Stimulated activated CD4-positive, alpha-beta T cell treated with anti-CD3 and anti-CD28 coated beads, Interleukin-12 subunit alpha, Interleukin-12 subunit beta, amount 100 ng/mL, for 48 hours (primary cell): ENCODE data around the gene FXYD1.
"Not testable (repeated sequence)": the region's sequence is repeated elsewhere in the genome, so short reads cannot be mapped to it uniquely, and the experiment has no call there.

ENCODE experiments used
- DNase-seq, 3 donors: peaks; one replicate each; pipeline ENCODE4 v3.0.0-alpha.2; 2020; ENCODE audit warnings: low read depth in 2 of 3, low spot score in 1 of 3

The FXYD1 gene

DNA sequence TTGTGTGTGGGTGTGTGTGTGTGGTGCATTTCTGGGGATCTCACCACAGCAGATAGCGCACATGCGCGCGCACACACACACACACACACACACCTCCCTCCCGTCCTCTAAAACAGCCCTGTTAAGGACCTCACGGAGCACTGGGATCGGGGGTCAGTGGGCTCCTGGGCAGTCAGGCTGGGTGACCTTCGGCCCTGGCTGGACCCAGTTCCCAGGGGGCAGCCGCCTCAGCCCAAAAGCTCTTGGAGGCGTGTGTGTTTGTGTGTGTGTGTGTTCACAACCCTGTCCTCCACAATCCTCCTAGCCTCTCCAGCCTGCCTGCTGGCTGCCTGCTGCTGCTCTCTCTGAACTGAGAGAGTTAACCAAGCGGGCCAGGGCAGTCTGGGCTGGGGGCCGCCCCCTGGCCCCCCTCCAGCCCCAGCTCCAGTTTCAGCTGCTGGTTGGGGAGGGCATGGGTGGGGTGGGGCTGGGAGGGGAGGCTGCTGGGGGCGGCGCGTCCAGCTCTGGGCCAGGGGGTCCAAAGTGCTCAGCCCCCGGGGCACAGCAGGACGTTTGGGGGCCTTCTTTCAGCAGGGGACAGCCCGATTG, at the start of gene FXYD1:
TSS of gene FXYD1 (plus strand) at position 520 of the 588 bp plus-strand sequence. CDS start 1,256 bp downstream, outside the sequence.
- DNase-seq = no peak

DNA sequence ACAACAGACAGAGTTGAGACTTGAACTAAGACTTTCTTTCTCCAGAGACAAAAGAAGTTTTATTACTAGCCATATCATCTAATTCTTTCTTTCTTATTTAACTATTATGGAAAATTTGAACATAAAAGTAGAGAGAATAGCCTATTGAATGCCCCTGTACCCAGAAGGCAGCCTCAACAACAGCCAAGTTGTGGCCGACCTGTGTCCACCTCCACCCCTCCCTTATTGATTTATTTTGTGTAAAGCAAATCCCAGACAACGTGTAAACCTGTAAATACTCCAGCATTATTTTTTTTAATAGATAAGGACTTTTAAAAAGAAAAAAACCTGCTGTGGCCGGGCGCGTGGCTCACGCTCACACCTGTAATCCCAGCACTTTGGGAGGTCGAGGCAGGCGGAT, 49.1 kb upstream of the FXYD1 start:
- DNase-seq = no peak

DNA sequence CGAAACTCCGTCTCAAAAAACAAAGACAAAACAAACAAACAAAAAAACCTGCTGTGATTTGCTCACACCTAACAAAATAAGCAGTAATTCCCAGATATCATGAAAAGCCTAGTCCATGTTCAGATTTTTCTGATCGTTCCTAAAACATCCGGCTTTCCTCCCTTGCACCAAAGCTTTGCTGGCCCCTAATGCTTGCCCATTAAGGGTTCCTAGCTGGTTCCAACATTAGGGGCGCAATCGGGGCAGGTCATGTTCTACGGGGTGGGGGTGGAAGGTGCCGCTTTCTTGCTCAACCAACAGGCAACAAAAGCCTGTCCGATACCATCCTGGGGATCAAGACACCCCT, 48.5 kb upstream of the FXYD1 start:
- DNase-seq = no peak

DNA sequence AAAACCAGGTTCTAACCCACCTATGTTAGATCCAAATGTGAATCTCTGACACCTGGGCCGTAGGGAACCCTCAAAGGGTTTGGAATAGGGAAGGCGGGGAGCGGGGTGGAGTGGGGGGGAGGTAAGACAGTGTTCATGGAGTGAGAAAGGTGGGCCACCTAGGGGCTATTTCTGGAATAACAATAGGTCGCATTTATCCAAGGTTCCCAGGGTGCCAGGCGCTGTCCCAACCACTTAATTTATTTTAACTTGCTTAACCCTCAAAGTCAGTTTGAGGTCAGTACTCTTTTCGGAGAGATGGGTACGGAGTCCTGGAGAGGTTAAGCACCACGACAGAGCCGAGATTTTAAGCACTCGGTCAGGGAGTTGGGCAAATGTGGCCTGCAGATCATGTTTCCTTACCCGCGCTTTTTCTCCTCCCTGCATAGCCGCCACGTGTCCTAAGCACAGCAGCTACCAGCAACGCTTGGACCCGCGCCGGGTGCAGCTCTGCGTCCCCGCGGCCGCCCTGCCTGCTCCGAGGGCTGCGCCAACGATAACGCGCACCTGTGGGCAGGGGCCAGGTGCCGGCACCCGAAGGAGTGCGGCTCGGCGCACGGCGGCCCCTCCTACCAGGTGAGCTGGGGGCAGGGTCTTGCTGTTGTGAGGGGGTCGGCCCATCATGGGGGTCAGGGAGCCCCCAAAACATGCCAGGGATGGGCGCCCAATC, 48.0 kb upstream of the FXYD1 start:
- DNase-seq = peak in 2 of 3 donors; percentile 22 to 70

DNA sequence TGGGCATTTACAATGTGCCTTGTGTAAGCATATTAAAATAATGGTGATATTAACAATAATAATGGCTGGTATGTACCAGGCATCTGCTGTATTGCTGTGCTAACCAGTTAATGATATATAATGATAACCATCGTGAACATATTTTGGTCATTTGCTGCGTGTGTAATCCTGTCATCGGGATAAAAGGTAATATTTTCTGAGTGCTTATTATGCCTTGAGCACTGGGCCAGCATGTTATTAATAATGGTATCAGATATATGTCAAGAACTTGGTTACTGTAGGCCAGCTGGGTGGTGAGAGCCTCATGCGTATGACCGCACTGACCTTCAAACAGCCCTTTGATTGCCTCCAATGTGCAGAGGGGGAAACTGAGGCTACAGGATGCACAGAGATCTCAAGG, 45.2 kb upstream of the FXYD1 start:
- DNase-seq = no peak

GRCh38 chr19:35093941-35094647, 44.5 kb upstream of the FXYD1 start:
- DNase-seq = no peak

DNA sequence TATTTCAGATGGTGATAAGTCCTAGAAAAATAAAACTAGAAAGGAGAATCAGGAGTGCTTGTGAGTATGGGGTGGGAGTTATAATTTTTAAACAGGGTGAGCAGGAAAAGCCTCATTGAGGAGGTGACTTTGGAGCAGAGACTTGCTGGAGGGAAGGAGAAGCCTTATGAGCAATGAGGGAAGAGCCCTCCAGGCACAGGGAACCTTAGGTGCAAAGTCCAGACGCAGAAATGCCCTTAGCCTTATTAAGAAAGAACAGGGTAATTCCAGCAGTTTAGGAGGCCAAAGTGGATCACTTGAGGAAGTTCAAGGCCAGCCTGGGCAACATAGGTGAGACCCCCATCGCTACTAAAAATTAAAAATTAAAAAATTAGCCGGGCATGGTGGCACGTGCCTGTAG, 44.0 kb upstream of the FXYD1 start:
- DNase-seq = no peak

- DNase-seq = no peak
These were observed 42.8 kb upstream of the FXYD1 start for GRCh38 chr19:35095667-35096368.

- no peak for DNase-seq
These were observed 40.1 kb upstream of the FXYD1 start for GRCh38 chr19:35098413-35099049.

DNA sequence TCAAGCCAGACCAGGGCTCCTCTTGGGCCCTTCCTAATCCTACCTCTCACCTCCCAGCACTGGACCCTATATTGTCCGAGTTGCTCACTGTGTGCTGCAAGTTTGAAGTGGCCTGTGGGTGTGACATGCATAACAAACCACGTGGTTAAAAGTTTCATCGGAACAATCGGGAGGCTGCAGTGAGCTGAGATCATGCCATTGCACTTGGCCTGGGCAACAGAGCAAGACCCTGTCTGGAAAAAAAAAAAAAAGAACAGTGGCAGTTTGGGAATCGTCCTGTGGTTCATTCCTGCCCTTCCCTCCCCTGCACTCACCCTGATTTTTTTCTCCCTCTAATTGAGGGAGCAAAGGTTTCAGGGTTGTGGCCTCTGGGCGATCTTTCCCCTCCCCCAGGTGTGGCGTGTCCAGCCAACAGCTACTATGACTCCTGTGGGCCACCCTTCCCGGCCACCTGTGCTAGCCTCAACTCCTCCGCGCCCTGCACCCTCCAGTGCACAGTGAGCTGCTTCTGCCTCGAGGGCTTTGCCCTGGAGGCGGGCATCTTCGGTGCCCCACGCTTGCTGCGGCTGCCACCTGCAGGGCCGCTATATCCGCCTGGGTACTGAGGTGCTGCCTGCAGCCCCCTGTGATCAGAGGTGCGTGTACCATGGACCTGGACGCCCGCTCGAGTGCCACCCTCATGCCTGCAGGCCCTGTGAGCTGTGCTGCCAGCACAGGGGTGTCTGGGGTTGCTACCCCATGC, 39.3 kb upstream of the FXYD1 start:
- DNase-seq = no peak

GRCh38 chr19:35099897-35100275, 38.7 kb upstream of the FXYD1 start:
- no peak for DNase-seq

- DNase-seq = no peak
These were observed 37.8 kb upstream of the FXYD1 start for GRCh38 chr19:35100588-35101533.

DNA sequence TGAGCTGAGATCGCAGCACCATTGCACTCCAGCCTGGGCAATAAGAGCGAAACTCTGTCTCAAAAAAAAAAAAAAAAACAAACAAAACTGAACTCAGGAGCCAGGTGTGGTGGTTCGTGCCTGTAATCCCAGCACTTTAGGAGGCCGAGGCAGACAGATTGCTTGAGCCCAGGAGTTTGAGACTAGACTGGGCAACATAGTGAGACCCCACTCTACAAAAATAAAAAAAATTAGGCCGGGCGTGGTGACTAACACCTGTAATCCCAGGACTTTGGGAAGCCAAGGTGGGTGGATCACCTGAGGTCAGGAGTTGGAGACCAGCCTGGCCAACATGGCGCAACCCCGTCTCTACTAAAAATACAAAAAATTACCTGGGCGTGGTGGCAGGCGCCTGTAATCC, 36.7 kb upstream of the FXYD1 start:
- not testable (repeated sequence) for DNase-seq

GRCh38 chr19:35103614-35104013, 35.0 kb upstream of the FXYD1 start:
- DNase-seq = not testable (repeated sequence)

- DNase-seq = no peak
These were observed 34.3 kb upstream of the FXYD1 start for GRCh38 chr19:35104361-35104760.

DNA sequence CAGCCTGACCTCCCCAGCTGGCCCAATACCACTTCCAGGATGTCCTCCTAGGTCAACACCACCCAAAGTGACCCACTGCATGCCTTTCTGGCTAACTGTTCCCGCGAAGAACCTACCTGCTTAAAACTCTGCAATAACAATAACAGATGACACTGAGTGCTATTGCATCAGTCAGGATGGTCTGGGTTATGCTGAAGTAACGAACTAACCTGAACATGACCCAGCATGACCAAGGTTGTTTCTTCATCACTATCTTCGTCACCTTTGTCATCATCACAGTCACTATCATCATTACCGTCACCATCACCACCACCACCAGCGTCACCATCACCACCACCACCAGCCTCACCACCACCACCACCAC, 33.6 kb upstream of the FXYD1 start:
- DNase-seq = no peak

- no peak for DNase-seq
These were observed 33.0 kb upstream of the FXYD1 start for GRCh38 chr19:35105411-35106290.

DNA sequence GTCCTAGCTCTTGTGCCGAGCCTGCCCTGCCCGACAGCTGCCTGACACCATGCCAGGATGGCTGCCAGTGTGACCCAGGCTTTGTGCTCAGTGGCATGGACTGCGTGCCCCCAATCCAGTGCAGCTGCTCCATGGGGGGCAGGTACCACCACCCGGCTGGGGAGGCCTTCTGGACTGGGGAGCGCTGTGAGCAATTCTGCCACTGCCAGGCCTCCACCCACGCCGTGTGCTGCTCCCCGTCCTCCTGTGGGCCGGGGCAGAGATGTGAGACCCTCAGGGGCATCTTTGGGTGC, 32.4 kb upstream of the FXYD1 start:
- DNase-seq = no peak
